Hematopoietic multipotent progenitor cell treated with erythropoietin and hydrocortisone succinate and interleukin-3 and kit ligand, for 17 days (in vitro differentiated cells): ENCODE results near the gene CXCL16.

Experiments
- DNase-seq: peaks from one replicate; pipeline ENCODE4 v3.0.0-alpha.2; 2015; ENCODE audit warnings: low spot score

The CXCL16 gene

GRCh38 chr17:4750606-4751005, 10.9 kb upstream of the CXCL16 start:
- no peak for DNase-seq

DNA sequence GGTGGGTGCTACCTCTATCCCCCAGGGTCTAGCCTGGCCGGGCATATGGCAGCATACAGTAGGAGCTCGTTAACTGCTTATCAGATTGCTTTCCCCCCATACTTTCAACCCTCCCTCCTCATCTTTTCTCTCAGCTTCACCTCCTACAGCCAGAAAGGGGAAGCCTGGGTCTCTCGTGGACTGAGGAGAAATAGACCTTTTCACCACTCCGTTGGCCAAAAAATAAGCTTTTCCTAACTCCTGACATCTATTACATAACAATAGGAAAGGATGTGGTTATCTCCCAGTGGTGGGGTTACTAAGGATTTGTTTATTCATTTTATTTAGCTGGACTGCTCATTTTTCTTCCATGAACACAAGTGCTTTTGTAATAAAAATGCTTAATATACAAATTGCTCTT, 9.0 kb upstream of the CXCL16 start:
- no peak for DNase-seq

DNA sequence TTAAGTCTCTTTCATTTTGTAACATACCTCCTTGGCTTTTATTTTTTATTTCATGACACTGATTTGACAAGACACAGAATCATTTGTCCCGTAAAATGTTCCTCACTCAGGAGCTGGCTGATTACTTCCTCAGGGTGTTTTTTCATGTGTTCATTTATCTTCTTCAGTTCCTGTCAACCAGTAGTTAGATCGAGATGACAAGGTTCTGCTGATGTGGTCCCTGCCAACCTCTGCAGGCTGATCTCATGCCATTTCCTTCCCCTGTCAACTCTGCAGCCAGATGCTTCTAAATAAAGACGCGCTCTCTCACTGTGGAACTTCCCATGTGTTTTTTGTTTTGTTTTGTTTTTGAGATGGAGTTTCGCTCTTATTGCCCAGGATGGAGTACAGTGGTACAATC, 8.1 kb upstream of the CXCL16 start:
- DNase-seq = no peak

- DNase-seq = no peak
Observed at GRCh38 chr17:4744999-4745969, 5.6 kb upstream of the CXCL16 start.

DNA sequence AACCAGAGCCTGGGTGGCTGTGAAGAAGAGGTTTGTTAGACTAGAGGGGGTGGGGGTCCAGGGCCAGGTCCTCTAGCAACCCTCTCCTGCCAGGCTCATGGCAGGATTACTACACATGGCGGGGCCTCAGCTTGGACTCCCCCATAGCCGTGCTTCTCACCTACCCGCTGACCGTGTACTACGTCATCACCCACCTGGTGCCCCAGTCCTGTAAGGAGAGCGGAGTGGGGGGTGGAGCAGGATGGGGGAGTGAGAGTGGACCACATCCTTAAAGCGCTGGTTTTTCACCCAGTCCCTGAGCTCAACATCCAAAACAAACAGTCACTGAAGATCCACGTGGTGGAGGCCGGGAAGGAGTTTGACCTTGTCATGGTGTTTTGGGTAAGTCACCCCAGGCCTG, 4.2 kb upstream of the CXCL16 start:
- DNase-seq = no peak

DNA sequence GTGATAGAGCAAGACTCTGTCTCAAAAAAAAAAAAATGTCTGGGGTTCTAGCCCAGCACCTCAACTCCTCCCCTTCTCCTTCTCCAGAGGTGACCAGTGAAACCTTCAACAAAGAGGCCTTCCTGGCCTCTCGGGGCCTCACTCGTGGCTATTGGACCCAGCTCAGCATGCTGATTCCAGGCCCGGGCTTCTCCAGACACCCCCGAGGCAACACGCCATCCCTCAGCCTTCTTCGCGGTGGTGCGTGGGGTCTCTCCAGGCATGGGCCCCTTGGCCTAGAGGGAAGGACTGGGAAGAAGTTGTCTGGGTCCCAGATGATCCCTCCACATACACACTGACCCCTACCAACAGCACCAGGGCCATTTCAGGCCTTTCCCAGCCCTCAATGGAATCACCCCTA, 3.5 kb upstream of the CXCL16 start:
- DNase-seq = no peak

DNA sequence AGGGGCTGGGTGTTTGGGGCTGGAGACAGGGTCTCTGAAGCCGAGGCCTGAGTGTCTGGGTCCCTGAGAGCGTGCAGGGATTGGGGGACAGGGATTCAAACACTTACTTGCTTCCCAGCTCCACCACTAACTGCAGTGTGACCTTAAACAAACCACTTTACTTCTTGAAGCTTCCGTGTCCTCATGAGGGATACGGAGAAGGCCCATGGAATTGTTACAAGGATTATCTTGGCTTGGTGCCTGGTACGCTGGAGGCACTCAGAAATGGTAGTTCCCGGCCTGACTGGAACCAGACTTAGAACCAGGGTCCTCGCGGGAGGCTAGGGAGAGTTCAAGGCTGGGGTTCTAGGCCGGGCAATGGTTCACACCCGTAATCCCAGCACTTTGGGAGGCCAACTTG, 2.9 kb upstream of the CXCL16 start:
- DNase-seq = no peak

DNA sequence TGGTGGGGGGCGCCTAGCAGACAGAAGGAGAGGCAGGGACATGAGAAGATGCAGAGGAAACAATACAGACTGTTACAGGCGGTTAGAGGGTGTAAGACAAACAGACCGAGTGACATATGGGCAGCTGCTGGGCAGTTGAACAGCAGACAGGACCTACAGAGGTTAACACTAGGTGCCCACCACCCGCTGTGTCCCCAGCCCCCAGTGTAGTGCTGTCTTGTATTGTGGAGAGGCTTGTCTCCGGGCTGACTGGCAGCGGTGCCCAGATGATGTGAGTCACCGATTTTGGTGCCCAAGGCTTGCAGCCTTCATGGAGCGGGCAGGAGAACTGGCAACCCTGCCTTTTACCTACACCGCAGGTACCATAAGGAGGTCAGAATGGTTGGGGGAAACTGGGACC, 2.4 kb upstream of the CXCL16 start:
- DNase-seq = no peak

DNA sequence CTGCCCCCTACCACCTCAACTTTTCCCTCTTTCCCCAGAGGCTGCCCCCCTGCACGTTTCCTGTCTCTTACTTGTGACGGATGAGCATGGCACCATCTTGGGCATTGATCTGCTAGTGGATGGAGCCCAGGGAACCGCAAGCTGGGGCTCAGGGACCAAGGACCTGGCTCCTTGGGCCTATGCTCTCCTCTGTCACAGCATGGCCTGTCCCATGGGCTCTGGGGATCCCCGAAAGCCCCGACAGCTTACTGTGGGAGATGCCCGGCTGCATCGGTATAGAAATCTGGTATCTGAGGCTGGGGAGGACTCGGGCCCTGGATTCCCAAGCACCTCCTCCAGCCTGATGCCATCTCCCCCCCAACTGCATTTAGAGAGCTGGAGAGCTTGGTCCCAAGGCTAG, 1.8 kb upstream of the CXCL16 start:
- no peak for DNase-seq

GRCh38 chr17:4740584-4740983, 856 bp upstream of the CXCL16 start:
- DNase-seq = no peak

- DNase-seq = no peak
Observed at GRCh38 chr17:4740025-4740351, 260 bp upstream of the CXCL16 start.

DNA sequence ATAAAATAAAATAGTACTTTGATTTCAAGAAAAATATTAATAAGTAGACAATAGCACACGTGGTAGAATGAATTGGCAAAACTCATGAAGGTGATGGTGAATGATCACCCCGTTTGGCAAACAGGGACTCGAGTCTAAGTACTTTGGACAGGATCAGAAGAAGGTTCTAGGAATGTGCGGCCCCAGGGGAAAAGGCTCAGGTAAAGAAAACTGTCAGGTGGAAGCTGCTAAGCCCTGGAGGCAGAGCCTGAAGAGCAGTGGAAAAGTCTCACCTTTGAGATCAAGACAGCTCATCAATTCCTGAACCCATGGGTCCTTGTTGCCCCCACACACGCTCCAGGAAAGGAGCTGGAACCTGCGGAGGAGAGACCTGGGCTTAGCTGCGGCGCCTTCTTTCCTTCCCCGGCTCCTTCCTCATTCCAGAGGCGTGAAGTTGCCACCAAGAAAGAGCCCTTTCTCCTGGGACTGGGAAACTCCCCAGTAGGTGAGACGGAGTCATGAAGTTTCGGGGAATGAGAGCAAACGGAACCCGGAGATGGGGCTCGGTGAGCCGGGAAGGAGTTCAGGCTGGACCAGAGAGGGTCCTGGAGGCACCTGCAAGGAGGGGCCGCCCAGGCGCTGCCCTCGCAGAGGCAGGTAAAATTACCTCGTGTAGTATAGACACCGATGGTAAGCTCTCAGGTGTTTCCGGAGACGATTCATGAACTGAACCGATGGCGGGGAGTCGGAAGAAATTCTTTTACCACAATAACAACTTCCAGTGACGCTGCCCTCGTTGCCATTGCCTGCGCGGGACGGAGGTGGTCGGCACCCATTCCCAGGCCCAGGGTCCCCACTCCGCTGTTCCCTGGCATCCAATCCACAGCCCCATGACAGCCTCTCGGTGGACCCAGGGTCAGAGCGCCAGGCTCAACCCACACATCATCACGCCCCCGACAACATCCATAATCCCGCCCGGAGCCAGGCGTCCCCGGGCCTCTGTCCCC, 1.3 kb downstream of the CXCL16 start:
- DNase-seq = no peak

GRCh38 chr17:4735876-4736651, 3.7 kb downstream of the CXCL16 start:
- DNase-seq = no peak

DNA sequence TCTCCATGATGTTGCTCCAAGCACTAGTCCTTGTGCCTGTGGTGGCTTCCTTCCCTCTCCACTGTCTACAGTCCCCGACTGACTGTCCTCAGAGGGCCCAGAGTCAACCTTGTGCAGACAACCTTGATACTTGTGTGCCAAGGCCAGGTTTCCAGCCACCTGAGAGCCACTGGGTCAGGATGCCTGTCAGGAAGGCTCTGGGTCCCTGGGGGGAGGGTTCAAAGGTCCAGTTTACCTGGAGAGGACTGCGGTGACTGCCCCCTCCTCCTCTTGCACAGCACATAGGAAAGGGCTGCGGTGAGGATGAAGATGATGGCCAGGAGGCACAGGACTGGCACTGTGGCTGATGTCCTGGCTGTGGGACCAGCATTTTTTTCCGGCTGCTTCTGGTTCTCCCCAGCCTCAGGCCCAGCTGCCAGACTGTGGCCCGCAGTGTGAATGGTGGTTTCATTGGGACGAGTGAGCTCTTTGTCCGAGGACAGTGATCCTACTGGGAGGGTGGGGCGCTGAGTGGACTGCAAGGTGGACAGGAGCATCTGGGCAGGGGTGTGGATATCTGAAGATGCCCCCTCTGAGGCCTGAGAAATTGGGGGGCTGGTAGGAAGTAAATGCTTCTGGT, 4.8 kb downstream of the CXCL16 start:
- no peak for DNase-seq

DNA sequence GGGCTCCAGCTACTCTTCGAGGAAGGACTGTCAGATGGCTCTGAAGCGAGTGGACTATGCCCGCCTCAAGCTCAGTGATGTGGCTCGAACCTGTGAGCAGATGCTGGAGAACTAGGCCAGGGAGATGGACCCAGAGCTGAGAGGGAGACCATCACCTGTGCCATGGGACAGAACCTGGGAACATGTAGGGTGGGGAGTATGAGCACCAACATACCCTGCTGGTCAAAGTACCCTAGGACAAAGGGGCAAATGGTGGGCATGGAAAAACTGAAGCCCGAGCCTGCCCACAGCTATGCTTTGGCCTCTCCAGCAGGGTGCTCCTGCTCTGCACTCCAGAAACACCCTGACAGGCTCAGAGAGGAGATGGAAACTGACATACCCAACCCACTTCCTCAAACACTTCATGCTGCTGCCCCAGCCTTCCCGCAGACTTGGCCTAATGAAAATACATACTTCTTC, 6.6 kb downstream of the CXCL16 start:
- DNase-seq = no peak

DNA sequence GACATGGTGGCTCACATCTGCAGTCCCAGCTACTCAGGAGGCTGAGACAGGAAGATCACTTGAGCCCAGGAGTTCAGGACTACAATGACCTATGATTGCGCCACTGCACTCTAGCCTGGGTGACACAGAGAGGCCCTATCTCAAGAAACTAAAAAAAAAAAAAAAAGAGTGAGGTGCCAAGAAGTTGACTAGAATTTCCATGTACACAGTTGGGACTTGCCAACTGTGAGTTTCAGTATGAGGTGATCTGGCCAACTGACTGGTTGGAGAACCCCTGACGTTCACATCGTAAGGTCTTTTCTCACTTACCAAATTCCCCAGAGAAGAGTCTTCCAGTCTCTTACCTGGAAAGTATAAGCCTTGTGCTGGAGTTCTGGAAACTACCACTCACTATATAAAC, 11.6 kb downstream of the CXCL16 start:
- peak; percentile 50 for DNase-seq

GRCh38 chr17:4725646-4726310, 13.9 kb downstream of the CXCL16 start:
- no peak for DNase-seq

- no peak for DNase-seq
Observed at GRCh38 chr17:4724650-4725049, 15.1 kb downstream of the CXCL16 start.

GRCh38 chr17:4722678-4723240, 17.0 kb downstream of the CXCL16 start:
- peak; percentile 36 for DNase-seq
